ENCODE measurements around the gene EXOSC7.

DNA sequence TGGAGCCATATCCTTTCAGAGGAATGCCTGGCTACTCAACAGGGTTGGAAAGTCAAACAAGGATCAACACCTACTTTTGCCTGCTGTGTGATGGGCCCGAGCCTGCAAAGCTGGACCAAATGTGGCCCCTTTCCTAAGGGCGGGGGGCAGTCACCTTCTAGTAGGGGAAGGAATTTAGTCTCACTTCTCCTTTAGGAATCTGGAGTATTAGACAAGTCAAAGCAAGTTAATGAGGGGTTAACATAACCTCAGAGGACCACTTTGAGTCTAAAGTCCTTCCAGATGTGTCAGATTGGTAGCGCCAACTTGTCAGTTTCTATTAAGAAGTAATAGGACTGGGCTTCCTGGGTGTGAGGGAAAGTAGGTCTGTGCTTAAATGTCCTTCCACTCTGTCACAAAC is 6.8 kb downstream of the EXOSC7 start:
- TF ChIP-seq EZH2phosphoT487 (IDR thresholded peaks at IDR 0.05; ENCODE audit: insufficient read depth, low read depth) (no peak), EZH2 (IDR thresholded peaks at IDR 0.05; ENCODE audit: insufficient read depth, poor library complexity, severe bottlenecking) (no peak)

Measured in GM23248 (cell line).